Hepatocyte (in vitro differentiated cells): Measurements from ENCODE around the gene RPS21. TPM values are rescaled to one million over a fixed set of nuclear protein-coding genes. Genes with fewer than 3 reads are reported as not detected.

Experiments
- DNase-seq: peaks from one replicate; pipeline ENCODE4 v3.0.0-alpha.2; 2016; ENCODE audit warnings: low spot score
- H2AFZ ChIP-seq: fragments of 200-600 bp; sonication (generic); 2 replicates; pipeline ENCODE4 v1.6.0; 2016; ENCODE audit warnings: antibody characterized with exemption, mild to moderate bottlenecking
- H3K27ac ChIP-seq: fragments of 200-600 bp; sonication (generic); 2 replicates; pipeline ENCODE4 v1.5.1; 2016; ENCODE audit warnings: mild to moderate bottlenecking
- H3K27me3 ChIP-seq: fragments of 200-600 bp; sonication (generic); 2 replicates; pipeline ENCODE4 v1.6.1; 2016
- H3K36me3 ChIP-seq: fragments of 200-600 bp; sonication (generic); replicated peaks from 2 replicates; pipeline ENCODE4 v1.5.1; 2016; ENCODE audit warnings: low read depth; ENCODE audit not compliant: insufficient read depth
- H3K4me1 ChIP-seq: fragments of 200-600 bp; sonication (generic); 2 replicates; pipeline ENCODE4 v1.5.1; 2016; ENCODE audit warnings: mild to moderate bottlenecking, moderate library complexity; ENCODE audit not compliant: insufficient read depth
- H3K4me2 ChIP-seq: fragments of 200-600 bp; sonication (generic); 2 replicates; pipeline ENCODE4 v1.6.0; 2016
- H3K4me3 ChIP-seq: fragments of 200-600 bp; sonication (generic); 2 replicates; pipeline ENCODE4 v1.5.1; 2016; ENCODE audit warnings: mild to moderate bottlenecking
- H3K79me2 ChIP-seq: fragments of 200-600 bp; sonication (generic); 2 replicates; pipeline ENCODE4 v1.6.0; 2017; ENCODE audit warnings: mild to moderate bottlenecking
- H3K9me2 ChIP-seq: fragments of 200-600 bp; sonication (generic); replicated peaks from 2 replicates; pipeline ENCODE4 v1.6.0; 2017; ENCODE audit warnings: mild to moderate bottlenecking; ENCODE audit not compliant: insufficient read depth
- H3K9me3 ChIP-seq: fragments of 200-600 bp; sonication (generic); 2 replicates; pipeline ENCODE4 v1.5.1; 2016; ENCODE audit warnings: low read depth, mild to moderate bottlenecking
- H4K20me1 ChIP-seq: fragments of 200-600 bp; sonication (generic); 2 replicates; pipeline ENCODE4 v1.6.0; 2016; ENCODE audit warnings: mild to moderate bottlenecking; ENCODE audit not compliant: insufficient read depth, poor library complexity, severe bottlenecking
- EZH2 ChIP-seq: fragments of 200-600 bp; sonication (generic); IDR thresholded peaks from 2 replicates; pipeline ENCODE4 v1.6.1; 2016; ENCODE audit warnings: antibody characterized with exemption, mild to moderate bottlenecking, borderline replicate concordance
- EZH2phosphoT487 ChIP-seq: fragments of 200-600 bp; sonication (generic); IDR thresholded peaks from one replicate; pipeline ENCODE4 v1.6.1; 2018; ENCODE audit warnings: antibody characterized with exemption, mild to moderate bottlenecking, low read depth, moderate library complexity; ENCODE audit not compliant: unreplicated experiment, severe bottlenecking
- WGBS: methylation state at CpG from one replicate; pipeline ENCODE4 v1.1.6; 2016; ENCODE audit warnings: low lambda C conversion rate; ENCODE audit errors: missing lambda C conversion rate; 5-methylcytosine and 5-hydroxymethylcytosine counted together
- polyA plus RNA-seq: library from polyadenylated mRNA; unstranded; fragments of >200 nt; fragmentation: Nextera tagmentation; extraction: Ambion mirVana; gene quantifications from 2 replicates; pipeline ENCODE4 v1.2.1, GENCODE V29; 2016
- total RNA-seq: library from RNA; depleted of rRNA; stranded (reverse); fragments of >200 nt; gene quantifications from 2 replicates; pipeline ENCODE4 v1.2.3, GENCODE V29; 2014
- TF ChIP-seq, protein P1 (sequence below): fragments of 200-600 bp; sonication (generic); IDR thresholded peaks from 2 replicates; pipeline ENCODE4 v1.5.1; 2016; ENCODE audit warnings: antibody characterized with exemption, mild to moderate bottlenecking; ENCODE audit not compliant: poor library complexity

The RPS21 gene
- total and polyA plus RNA-seq, 2 experiments from 2014 or later: 460 to 1,754 TPM

DNA sequence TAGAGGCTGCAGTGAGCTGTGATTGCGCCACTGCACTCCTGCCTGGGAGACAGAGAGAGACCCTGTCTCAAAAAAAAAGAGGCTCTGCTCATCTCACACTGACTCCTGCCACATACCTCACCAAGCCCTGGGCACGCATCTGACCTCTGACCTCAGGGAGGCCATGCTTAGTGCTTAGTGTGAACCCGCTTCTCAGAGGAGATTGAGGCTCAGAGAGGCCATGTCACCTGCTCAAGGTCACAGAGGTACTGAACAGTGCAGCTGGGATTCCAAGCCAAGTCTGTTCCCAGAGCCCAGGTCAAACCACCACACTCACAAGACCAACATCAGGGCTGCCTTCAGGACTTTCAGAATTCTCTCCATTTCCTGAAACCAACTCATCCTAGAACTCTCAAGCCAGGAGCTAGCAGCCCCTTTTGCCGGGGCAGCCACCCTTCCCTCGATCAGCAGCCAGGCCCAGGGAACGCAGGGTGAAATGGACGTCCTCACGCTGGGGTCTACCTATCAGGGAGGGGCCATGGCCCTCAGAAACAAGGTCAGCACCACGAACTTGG lies 17.3 kb downstream of the RPS21 start:
- TF ChIP-seq EZH2phosphoT487 (no peak), EZH2 (no peak)
- TF ChIP-seq, protein P1, sequence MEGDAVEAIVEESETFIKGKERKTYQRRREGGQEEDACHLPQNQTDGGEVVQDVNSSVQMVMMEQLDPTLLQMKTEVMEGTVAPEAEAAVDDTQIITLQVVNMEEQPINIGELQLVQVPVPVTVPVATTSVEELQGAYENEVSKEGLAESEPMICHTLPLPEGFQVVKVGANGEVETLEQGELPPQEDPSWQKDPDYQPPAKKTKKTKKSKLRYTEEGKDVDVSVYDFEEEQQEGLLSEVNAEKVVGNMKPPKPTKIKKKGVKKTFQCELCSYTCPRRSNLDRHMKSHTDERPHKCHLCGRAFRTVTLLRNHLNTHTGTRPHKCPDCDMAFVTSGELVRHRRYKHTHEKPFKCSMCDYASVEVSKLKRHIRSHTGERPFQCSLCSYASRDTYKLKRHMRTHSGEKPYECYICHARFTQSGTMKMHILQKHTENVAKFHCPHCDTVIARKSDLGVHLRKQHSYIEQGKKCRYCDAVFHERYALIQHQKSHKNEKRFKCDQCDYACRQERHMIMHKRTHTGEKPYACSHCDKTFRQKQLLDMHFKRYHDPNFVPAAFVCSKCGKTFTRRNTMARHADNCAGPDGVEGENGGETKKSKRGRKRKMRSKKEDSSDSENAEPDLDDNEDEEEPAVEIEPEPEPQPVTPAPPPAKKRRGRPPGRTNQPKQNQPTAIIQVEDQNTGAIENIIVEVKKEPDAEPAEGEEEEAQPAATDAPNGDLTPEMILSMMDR: no peak
- DNase-seq: no peak
- Histone ChIP-seq H3K4me3 (no peak overlapping the region), H3K36me3 (no peaks in the 10 kb centered on the region), H3K9me3 (no peaks in the 10 kb centered on the region), H3K4me1 (peaks cover 14% of the 10 kb centered on the region), H3K4me2 (no peak overlapping the region), H4K20me1 (no peaks in the 10 kb centered on the region), H2AFZ (no peak overlapping the region), H3K79me2 (peaks cover 38% of the 10 kb centered on the region), H3K27ac (no peak overlapping the region), H3K27me3 (no peaks in the 10 kb centered on the region), H3K9me2 (no peaks in the 10 kb centered on the region)
- WGBS: 90% methylated on average over 9 of the region's 9 CpGs

DNA sequence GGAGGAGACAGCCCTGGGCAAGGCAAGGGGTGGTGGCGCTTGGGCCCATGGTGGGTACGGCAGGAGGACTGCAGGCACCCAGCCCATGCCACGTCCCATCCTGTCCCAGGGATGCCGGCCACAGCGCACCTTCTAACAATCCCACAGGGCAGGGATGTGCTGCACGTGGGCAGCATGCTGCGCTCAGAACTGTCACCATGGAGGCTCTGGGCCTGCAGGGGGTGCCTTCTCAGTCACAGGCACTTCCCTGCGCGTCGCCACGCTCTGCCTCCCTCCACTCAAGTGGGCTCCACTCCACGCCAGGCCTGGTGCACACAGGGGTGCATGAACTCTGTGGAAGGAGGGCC lies 17.8 kb downstream of the RPS21 start:
- H3K4me1 ChIP-seq: peaks cover 17% of the 10 kb centered on the region

GRCh38 chr20:62405108-62405980 lies 18.4 kb downstream of the RPS21 start:
- H3K27me3 ChIP-seq: no peaks in the 10 kb centered on the region
- peaks cover 38% of the 10 kb centered on the region for H3K79me2 ChIP-seq
- WGBS: 76% methylated on average over 23 of the region's 23 CpGs
- H3K4me3 ChIP-seq: no peak overlapping the region
- no peak for TF ChIP-seq EZH2
- TF ChIP-seq, protein P1: peak; percentile 56
- DNase-seq: peak; percentile 74
- H3K36me3 ChIP-seq: no peaks in the 10 kb centered on the region
- H4K20me1 ChIP-seq: no peaks in the 10 kb centered on the region
- H3K9me3 ChIP-seq: no peaks in the 10 kb centered on the region
- no peak overlapping the region for H2AFZ ChIP-seq
- H3K9me2 ChIP-seq: no peaks in the 10 kb centered on the region
- no peak overlapping the region for H3K27ac ChIP-seq
- peak overlapping the region; percentile 91 for H3K4me2 ChIP-seq
- peaks cover 20% of the 10 kb centered on the region for H3K4me1 ChIP-seq

More for the DNA sequence above, 17.8 kb downstream of the RPS21 start:
- no peaks in the 10 kb centered on the region for H3K27me3 ChIP-seq
- H3K9me3 ChIP-seq: no peaks in the 10 kb centered on the region
- H3K4me2 ChIP-seq: peak overlapping the region; percentile 91
- TF ChIP-seq EZH2 (no peak), EZH2phosphoT487 (no peak)
- TF ChIP-seq, protein P1: no peak
- H3K27ac ChIP-seq: no peak overlapping the region
- H3K79me2 ChIP-seq: peaks cover 38% of the 10 kb centered on the region
- no peak for DNase-seq
- H3K4me3 ChIP-seq: no peak overlapping the region
- H3K36me3 ChIP-seq: no peaks in the 10 kb centered on the region
- H3K9me2 ChIP-seq: no peaks in the 10 kb centered on the region
- 93% methylated on average over 12 of the region's 12 CpGs for WGBS
- H4K20me1 ChIP-seq: no peaks in the 10 kb centered on the region
- no peak overlapping the region for H2AFZ ChIP-seq
